ENCODE measurements around the gene MAGI2.
"Not testable (repeated sequence)": the region's sequence is repeated elsewhere in the genome, so short reads cannot be mapped to it uniquely, and the experiment has no call there.

Gene MAGI2

DNA sequence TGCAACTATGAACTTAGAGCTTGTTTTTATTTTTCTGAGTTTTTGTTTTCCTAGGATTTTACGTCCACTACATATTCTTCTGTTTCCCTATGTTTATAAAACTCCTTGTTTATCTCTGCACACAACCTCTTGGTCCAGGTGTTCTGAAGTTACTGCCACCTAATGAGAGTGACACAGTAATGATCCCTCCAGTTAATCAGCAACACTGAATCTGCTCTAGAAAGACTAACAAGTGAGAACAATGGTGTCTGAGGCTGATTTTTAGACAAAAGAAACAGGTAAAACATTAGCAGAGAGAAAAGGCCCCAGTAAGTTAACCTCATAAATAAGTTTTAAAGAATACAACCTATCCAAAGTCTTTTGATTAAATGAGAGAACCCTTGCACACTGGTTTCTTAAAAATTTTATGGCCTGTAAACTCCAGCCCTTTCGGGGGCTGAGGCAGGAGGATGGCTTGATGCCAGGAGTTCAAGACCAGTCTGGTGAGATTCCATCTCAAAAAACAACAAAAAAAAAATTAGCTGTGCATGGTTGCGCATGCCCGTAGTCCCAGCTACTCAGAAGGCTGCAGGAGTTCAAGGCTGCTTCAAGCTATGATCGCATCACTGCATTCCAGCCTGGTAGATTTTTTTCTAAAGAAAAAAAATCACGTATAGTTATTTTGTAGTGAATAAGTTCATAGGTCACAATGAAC lies 397.6 kb downstream of the MAGI2 start:
- peak; percentile 36 for DNase-seq (ENCODE audit: low read depth)

DNA sequence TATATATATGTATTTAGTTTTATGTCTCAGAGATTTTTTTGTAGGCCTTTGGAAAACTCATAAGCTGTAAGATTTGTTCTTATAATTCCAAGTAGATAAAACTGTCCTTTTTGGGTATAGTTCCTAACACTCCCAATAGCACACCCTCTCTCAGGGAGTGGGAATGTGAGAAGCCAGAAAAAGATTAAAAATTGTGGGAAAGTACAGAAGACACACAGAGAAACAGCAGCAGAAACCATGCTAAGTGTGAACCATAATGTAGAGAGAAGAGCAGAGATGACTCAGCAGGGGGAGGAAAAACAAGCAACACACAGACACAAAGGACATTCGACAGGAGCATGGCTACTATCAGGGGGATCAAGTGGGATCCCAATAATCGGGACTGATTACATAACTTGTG lies 401.6 kb downstream of the MAGI2 start:
- peak; percentile 21 for DNase-seq (ENCODE audit: low read depth)

DNA sequence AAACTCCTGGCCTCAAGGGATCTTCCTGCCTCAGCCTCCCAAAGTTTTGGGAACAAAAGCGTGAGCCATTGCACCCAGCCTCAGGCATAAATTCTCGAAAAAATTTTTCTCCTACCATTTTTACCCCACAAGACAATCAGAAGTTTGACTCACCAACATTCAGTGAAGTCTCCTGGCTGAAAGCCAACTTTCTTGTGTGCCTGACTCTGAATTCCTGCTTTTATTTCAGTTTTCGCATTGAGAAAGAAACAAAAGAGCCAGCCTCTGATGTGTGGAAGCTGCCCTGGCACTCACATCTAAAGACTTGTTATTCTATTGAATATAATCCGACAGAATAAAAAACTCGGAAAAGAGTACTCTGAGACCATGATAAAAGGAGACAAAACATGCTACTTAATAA lies 402.9 kb downstream of the MAGI2 start:
- peak; percentile 77 for DNase-seq (ENCODE audit: low read depth)

DNA sequence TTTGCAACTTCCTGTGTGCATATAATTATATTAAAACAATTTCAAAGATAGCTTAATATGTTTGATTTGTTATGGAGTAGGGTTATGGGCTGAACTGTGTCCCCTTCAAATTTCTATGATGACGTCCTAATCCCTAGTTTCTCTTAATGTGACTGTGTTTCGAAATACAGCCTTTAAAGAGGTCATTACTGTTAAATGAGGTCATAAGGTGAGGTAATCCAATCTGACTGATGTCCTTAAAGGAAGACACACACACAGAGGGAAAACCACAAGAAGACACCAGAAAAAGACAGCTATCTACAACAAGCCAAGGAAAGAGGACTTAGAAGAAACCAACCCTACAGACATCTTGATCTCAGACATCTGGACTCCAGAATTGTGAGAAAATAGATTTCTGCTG lies 407.4 kb downstream of the MAGI2 start:
- peak; percentile 10 for DNase-seq (ENCODE audit: low read depth)

DNA sequence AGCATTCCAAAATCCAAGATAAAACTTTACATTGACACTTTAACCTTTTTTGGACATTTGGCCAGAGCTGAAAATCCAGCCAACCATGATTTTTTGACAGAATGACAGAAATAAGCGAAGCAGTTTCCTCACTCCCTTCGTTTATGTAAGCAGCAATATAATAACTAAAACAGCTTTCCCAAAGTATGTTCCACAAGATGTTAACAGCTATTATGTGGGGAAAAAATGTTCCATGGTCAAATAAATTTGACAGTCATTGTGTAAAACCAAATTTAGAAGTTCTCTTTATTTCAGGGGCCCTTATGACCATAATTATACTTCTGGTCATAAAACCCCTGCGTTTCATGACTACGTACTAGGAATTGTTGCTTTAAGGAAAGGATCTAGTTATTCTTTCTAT lies 416.5 kb downstream of the MAGI2 start:
- DNase-seq (ENCODE audit: low read depth), result no peak

DNA sequence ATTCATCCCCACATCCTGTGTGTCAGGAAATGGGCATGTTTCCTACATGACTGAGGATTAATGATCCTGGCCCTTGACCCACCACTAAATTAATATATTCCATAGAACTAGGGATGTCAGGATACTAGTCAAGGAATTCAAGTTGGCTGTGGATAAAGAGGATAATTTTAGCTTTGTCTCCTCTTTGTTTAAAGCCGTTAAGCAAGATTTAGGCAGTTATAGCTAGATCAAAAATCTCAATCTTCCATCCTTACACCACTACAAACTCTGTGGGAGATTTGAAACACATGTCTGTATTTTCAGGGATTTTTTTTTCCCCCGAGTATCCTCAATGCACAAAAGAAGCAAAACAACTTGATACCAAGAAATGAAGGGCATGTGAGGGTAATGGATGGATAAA lies 417.1 kb downstream of the MAGI2 start:
- no peak for DNase-seq (ENCODE audit: low read depth)

DNA sequence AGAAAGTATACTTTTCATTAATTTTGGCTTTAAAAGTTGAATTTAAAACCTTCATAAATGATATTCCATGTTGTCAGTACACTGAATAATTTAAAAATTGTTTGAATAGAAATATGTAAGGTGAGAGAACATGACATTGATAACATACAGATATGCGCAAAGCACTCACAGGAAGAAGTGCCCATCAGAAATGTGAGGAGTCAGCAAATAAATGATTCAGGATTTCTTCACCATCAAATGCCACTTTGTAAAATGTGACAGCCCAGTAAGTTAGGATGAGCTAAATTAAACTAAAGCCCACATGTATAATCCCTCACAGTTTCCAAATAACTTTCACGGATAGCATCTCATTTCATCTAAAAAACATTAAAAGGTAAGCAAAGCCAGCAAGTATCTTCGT lies 417.6 kb downstream of the MAGI2 start:
- no peak for DNase-seq (ENCODE audit: low read depth)

DNA sequence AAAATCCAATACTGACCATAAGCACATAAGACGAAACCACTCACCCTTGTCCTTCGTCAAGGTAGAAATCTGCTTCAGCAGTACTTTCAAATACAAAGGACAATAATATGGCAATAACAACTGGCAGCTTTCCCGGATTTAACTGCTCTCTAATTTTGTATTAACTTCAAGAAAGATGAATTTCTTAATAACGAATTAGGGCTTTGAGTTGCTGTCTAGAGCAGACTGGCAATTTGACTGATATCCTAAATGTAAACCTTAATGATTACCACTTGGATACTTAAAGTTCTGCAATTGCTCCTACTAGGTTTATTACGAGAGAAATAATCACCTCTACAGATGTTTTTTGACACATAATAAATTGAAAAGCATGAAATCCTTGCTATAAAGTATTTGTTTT lies 418.7 kb downstream of the MAGI2 start:
- DNase-seq (ENCODE audit: low read depth), result no peak

DNA sequence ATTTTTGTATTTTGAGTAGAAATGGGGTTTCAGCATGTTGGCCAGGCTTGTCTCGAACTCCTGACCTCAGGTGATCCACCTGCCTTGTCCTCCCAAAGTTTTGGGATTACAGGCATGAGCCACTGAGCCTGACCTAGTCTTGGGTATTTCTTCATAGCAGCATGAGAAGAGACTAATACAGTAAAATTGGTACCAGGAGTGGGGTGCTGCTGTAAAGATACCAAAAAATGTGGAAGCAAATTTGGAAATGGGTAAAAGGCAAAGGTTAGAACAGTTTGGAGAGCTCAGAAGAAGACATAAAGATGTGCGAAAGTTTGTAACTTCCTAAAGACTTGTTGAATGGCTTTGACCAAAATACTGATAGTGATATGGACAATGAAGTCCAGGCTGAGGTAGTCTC lies 433.8 kb downstream of the MAGI2 start:
- not testable (repeated sequence) for DNase-seq (ENCODE audit: low read depth)

DNA sequence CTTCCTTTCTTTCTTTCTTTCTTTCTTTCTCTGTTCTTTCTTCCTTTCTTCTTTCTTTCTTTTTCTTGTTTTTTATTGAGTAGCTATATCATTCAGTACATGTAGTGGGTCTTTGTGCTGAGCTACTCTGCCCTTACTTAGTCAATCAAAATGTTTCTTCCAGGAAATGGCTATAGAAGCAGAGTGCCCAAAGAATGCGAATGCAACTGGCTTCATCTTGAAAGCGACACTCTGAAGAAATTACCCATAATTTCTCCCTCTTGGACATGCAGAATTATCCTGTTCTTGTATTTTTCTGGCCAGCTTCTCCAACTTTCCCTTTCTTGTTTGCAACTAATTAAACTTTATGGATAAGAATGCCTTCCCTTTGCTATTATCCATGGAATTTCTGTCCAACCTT lies 441.5 kb downstream of the MAGI2 start:
- no peak for DNase-seq (ENCODE audit: low read depth)

DNA sequence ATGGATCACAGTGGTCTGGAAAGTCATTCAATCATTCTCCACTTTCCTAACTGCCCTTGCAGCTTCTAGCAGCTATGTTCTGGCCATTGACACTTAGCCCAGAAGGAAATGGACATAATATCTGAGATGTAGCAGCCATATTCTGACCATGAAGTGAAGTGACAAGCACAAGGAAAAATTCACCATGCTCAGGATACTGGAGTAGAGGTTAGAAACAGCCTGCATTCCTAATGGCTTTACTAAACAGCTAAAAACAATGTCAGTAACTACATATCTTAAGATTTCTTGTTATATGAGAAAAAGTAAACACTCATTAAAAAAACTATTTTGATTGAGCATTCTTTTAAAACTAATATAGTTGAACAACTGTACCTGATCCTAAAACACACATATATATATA lies 443.8 kb downstream of the MAGI2 start:
- no peak for DNase-seq (ENCODE audit: low read depth)

DNA sequence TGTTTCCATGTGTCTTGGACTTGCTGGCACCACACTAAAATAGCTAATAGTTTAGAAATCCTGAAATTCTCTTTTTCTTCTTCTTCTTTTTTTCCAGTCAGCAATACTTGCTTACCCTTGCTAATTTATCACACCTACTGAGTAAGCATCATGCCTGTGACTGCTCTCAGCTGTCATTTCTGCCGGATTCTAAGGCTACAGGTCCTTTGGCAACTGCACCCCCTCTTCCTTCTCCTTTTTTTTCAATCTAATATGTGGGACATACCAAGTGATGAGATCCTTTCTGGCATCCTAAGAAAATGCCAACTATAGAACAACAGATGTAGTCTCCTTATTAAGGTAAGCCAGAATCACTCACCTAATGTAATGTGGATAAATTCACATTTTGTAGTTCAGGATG lies 444.7 kb downstream of the MAGI2 start:
- DNase-seq (ENCODE audit: low read depth), result no peak

DNA sequence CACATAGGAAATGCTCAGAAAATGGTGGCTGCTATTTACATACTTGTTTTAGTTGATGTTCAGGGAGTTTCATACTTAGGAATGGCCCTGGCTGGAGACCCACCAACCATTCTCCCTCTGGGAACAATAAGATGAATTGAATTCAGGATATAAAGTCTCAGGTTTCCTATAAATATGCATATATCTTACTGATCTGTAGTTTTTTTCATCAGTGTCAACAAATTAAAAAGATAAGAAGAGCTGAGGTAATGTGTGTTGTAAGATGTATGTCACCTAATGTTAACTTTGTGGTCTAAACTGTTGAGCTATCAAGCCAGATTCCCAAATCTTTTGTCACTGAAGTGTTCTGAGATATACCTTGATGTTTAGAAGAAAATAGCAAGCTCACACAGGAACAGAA lies 457.5 kb downstream of the MAGI2 start:
- no peak for DNase-seq (ENCODE audit: low read depth)

DNA sequence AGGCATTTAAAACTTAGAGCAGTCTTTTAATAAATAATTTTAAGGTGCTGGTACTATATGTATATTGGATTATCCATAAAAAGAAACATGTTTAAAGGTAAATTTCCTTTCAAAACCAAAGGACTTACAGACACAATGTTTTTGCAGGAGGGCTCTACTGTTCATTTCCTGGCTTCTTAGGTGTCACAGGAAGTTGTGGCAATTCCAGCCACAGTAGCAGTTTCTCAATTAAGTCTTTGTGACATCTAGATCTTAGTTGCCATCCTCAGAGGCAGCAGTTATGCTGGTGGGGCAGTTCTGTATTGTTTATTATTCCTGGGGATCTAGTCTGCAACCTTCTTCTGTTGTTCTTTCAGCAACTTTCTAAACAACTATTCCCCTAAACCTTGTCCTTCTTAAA lies 460.1 kb downstream of the MAGI2 start:
- DNase-seq (ENCODE audit: low read depth), result no peak

DNA sequence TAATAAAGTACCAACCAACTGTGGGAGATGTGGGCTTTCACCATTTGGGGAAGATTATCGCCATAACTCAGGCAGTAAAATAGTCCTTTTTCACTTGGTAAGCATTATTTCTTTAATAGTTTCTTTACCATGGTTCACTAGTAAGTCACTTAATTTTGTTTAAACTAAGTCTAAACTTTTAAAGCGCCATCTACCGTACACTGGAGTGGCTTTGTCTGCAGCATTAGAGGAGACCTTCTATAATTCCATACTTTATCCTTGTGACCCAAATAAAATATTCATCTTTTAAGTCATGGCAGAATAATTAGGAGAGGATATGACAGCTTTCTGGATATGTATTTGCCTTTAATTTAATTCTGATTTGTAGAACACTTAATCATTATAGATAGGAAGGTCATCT lies 468.0 kb downstream of the MAGI2 start:
- DNase-seq (ENCODE audit: low read depth), result peak; percentile 0

DNA sequence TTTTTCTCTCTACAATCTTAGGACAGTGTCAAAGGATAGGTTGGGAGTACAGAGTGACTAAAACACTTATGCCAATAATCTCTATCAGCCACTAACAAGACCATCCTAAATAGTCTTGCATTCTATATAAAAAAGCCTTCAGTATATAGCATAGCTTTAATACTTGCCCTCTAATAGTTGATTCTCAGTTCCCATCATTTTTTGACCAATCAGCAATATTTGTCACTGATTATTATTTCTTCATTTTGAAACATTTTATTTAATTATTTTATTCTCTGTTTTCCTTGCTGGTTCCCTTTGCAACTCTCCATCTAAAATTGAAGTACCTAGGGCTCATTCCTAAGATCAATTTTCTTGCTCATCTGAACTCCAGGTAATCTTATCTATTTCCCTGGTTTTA lies 470.0 kb downstream of the MAGI2 start:
- DNase-seq (ENCODE audit: low read depth), result no peak

DNA sequence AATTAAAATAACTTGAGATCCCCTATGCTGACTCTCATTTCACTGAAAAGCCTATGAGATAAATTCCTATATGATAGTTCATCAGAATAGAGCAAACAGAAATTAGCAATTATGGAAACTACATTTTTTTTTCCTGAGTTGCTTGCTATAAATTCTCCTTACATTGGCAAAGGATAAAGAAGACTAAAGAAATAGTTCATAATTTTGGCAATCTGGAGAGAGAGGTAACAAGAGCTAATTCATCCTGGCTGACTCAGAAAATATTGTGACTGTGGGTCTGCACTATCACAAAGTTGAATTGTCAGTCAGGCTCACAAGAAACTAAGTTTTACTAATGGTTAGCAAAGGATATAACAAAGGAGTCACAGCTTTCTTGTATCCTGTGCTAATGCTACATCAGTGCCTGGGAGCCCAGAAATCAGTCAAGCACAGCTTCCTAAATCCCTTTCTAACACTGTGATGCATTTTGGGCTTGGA lies 483.0 kb downstream of the MAGI2 start:
- DNase-seq (ENCODE audit: low read depth), result peak; percentile 8

DNA sequence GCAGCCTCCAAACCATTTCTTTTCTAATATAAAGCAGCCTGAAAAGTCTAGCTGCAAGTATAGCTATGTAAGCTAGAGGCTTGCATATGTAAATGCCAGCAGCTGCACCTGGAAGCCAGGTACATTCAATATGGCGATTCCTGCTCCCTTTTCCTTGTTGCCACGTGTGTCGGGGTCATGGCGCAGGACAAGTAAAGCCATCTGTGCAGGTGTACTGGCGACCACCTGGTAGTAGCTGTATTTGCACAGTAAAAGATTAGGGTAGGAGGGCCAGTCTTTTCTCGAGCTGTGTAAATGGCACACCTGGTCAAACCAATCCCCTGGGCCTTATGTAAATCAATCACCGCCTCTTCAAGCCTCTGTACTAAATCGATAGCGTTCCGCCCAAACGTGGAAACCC lies 484.5 kb downstream of the MAGI2 start:
- DNase-seq (ENCODE audit: low read depth), result no peak

DNA sequence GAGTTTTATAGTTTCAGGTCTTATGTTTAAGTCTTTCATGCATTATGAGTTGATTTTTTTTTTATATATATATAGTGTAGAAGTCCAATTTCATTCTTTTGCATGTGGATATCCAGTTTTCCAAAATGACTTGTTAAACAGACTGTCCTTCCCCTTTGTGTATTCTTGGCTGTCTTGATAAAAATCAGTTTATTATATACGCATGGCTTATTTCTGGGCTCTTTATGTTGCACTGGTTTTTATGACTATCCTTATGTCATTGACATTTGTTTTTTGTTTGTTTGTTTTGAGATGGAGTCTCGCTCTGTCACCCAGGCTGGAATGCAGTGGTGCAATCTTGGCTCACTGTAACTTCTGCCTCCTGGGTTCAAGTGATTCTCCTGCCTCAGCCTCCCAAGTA lies 485.9 kb downstream of the MAGI2 start:
- not testable (repeated sequence) for DNase-seq (ENCODE audit: low read depth)

DNA sequence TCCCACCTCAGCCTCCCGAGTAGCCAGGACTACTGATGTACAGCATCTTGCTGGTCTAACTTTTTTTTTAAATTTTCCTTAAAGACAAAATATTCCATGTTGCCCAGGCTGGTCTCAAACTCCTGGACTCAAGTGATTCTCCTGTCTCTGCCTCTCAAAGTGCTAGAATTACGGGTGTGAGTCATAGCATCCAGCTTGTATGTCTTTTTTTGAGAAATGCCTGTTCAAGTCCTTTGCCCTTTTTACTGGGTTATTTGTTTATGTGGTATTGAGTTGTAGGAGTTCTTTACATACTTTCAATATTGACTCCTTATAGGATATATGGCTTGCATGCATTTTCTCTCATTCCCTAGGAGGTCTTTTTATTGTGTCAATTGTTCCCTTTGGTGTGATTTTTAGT lies 486.4 kb downstream of the MAGI2 start:
- DNase-seq (ENCODE audit: low read depth), result peak; percentile 42

DNA sequence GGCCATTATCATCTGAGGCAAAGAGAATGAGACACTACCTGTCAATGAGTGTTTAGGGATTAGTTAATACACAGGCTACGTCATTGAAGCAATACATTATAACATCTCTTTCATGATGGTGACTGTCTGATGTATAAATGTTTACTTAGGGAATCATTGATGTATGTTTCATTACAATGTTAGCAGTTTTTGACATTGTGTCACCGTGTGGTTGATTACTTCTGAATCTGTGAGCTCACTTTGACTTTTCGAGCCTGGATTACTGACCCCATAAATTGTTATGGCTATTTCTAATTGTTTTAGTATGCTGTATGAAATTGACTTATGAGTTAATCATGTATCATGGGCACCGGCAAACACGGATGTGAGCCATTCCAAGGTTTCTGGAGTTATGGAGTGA lies 494.0 kb downstream of the MAGI2 start:
- peak; percentile 30 for DNase-seq (ENCODE audit: low read depth)

DNA sequence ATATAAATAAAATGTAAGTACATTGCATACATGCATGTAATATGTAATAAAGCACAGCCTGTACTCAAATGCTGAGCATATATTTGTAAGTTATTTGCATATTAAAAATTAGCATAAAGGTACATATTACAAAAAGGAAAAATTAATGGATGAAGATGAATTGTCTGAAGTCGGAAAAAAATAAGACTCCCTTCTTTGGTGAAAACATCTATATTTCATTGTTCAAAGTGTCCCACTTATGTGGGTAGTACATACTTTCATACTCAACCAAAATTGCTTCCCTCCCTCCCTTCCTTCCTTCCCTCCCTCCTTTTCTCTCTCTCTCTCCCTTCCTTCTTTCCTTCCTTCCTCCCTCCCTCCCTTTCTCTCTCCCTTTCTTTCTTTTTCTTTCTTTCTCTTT lies 498.1 kb downstream of the MAGI2 start:
- DNase-seq (ENCODE audit: low read depth), result no peak

DNA sequence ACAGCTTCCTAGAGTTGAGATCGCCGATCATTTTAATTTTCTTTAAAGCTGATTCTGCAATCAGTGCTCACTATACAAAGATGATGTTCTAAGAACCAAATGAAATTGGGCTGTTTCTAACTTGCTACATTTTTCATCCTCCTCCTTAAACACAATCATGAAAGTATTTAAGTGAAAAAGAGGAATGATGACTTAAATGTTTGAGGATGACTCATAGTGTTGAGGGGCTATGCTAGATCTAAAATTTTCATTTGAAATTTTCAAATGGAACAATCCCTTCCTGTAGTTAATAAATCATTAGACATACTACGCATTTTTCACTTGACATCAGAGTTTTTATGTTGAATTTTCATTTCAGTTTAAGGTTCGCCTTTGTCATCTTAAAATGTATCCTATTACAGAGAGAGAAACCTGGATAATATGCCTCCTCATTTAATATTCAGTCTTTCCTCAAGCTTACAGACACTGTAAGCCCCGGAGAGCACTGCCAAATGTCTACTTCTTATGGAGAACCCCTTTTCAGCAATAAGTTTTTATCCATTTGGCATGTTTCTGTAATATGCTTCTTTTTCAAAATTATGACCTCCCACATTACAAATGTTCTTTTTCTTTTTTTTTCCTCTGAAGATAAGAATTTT lies 499.6 kb downstream of the MAGI2 start:
- no peak for DNase-seq (ENCODE audit: low read depth)

DNA sequence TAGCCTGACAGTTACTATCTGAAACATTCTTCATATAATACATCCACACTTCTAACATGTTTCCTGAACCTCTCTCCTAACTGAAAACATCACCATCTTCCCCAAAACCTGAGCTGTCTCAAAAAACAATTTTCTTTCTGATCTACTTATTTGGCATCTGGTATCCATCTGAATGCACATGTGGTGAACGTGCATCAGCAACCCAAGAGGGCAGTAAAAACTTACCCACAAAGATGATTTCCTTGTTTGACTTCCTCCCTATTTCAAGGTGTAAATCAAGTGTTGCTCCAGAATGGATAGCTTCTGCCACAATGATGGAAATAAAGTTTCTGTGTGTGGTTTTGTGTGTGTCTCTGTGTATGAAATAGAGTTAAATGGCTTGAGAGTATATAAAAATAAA lies 500.4 kb downstream of the MAGI2 start:
- DNase-seq (ENCODE audit: low read depth), result no peak
